Fibroblast of lung (primary cell): Measurements from ENCODE around the gene CDHR2. TPM values are rescaled to one million over a fixed set of nuclear protein-coding genes. Genes with fewer than 3 reads are reported as not detected.

ENCODE experiments used
- DNase-seq, 2 donors: peaks; one replicate each; pipeline versions ENCODE4 v3.0.0 to v3.0.0-alpha.2; 2010; ENCODE audit warnings: low read depth in 2 of 2
- H2AFZ ChIP-seq: 2 replicates; pipeline ENCODE4 v1.5.1; 2012; ENCODE audit warnings: low read length, control low read depth, inconsistent platforms
- H3K27ac ChIP-seq: 2 replicates; pipeline ENCODE4 v1.5.1; 2011; ENCODE audit warnings: low read length, control low read depth; ENCODE audit not compliant: insufficient read depth
- H3K27me3 ChIP-seq: 2 replicates; pipeline ENCODE4 v1.5.1; 2011; ENCODE audit warnings: mild to moderate bottlenecking, low read length; ENCODE audit not compliant: control insufficient read depth, insufficient read depth
- H3K36me3 ChIP-seq: 2 replicates; pipeline ENCODE4 v1.5.1; 2011; ENCODE audit warnings: low read length; ENCODE audit not compliant: control insufficient read depth, insufficient read depth
- H3K4me1 ChIP-seq: 2 replicates; pipeline ENCODE4 v1.5.1; 2011; ENCODE audit warnings: low read length; ENCODE audit not compliant: control insufficient read depth, insufficient read depth; ENCODE audit errors: extremely low read depth
- H3K4me2 ChIP-seq: 2 replicates; pipeline ENCODE4 v1.5.1; 2011; ENCODE audit warnings: low read length, control low read depth; ENCODE audit not compliant: insufficient read depth; ENCODE audit errors: extremely low read depth
- H3K4me3 ChIP-seq, 4 experiments: fragments of 200-600 bp in 1 of 4; sonication (generic) in 1 of 4; replicated peaks in 1 of 4; 2 replicates each; pipeline ENCODE4 v1.5.1; 2011 to 2016; ENCODE audit warnings: low read length in 4 of 4, low read depth in 3 of 4, mild to moderate bottlenecking in 3 of 4, control low read depth in 2 of 4, inconsistent platforms in 1 of 4, mixed read lengths in 1 of 4; ENCODE audit not compliant: insufficient read depth in 1 of 4; ENCODE audit errors: control extremely low read depth in 1 of 4
- H3K79me2 ChIP-seq: 2 replicates; pipeline ENCODE4 v1.5.1; 2012; ENCODE audit warnings: mild to moderate bottlenecking, low read length, inconsistent platforms; ENCODE audit not compliant: control insufficient read depth, insufficient read depth
- H3K9ac ChIP-seq: 2 replicates; pipeline ENCODE4 v1.5.1; 2011; ENCODE audit warnings: mild to moderate bottlenecking, low read length, control low read depth; ENCODE audit not compliant: insufficient read depth
- H3K9me3 ChIP-seq: 2 replicates; pipeline ENCODE4 v1.5.1; 2012; ENCODE audit warnings: low read depth, low read length; ENCODE audit not compliant: control insufficient read depth, insufficient read depth
- H4K20me1 ChIP-seq: 2 replicates; pipeline ENCODE4 v1.5.1; 2011; ENCODE audit warnings: low read length; ENCODE audit not compliant: control insufficient read depth, insufficient read depth; ENCODE audit errors: extremely low read depth
- CTCF ChIP-seq, 2 donors: IDR thresholded peaks in 1 of 2; conservative IDR thresholded peaks in 1 of 2; 1 replicate in 1 of 2; 2 replicates in 1 of 2; pipeline ENCODE4 v1.5.1; 2011 to 2012; ENCODE audit warnings: low read length in 2 of 2, control low read depth in 1 of 2, inconsistent platforms in 1 of 2, low read depth in 1 of 2, mild to moderate bottlenecking in 1 of 2
- EZH2 ChIP-seq: IDR thresholded peaks from 2 replicates; pipeline ENCODE4 v1.5.1; 2012; ENCODE audit warnings: low read length, control low read depth, mild to moderate bottlenecking; ENCODE audit errors: missing control alignments
- polyA plus RNA-seq, 2 donors: library from polyadenylated mRNA; depleted of rRNA in 1 of 2; stranded (reverse) in 1 of 2; unstranded in 1 of 2; fragments of >200 nt; gene quantifications; 2 replicates each; pipeline ENCODE4 v1.2.1, GENCODE V29; 2011 to 2012; ENCODE audit warnings: missing spikeins in 1 of 2
- total RNA-seq: library from RNA; depleted of rRNA; stranded (reverse); fragments of >200 nt; gene quantifications from 2 replicates; pipeline ENCODE4 v1.2.1, GENCODE V29; 2014

The CDHR2 gene
- total and polyA plus RNA-seq, 2 donors (not counting 1 experiment from before 2014, with no cell fraction given): under 0.01 TPM; not detected in 1

DNA sequence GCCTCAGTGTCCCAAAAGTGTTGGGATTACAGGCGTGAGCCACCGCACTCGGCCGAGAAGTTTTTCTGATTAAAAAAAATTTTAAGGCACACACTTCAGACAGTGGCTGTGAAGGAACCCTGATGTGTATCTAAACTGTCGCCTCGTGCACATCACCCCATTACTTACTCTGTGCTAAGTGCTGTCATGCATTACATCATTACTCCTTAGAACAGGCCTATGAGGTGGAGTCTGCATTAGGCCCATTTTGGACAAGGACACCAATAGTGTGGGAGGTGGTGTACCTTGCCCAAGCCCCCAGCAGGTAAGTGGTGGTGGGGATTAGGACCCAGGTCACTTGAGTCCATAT lies 3.8 kb upstream of the CDHR2 start:
- Histone ChIP-seq H3K9ac (no peak overlapping the region), H3K9me3 (no peaks in the 10 kb centered on the region), H3K36me3 (no peaks in the 10 kb centered on the region), H3K79me2 (no peaks in the 10 kb centered on the region), H4K20me1 (no peaks in the 10 kb centered on the region), H3K4me3 (no peak overlapping the region), H3K27me3 (no peaks in the 10 kb centered on the region), H2AFZ (no peak overlapping the region), H3K4me1 (peaks cover 8% of the 10 kb centered on the region), H3K27ac (no peak overlapping the region), H3K4me2 (no peak overlapping the region)
- no peak for TF ChIP-seq CTCF (conservative IDR thresholded peaks at IDR 0.05 in 1 of 2, IDR thresholded peaks at IDR 0.05 in 1 of 2; ENCODE audit: low read depth in 1 of 2, low read length in 2 of 2)
- DNase-seq: no peak

DNA sequence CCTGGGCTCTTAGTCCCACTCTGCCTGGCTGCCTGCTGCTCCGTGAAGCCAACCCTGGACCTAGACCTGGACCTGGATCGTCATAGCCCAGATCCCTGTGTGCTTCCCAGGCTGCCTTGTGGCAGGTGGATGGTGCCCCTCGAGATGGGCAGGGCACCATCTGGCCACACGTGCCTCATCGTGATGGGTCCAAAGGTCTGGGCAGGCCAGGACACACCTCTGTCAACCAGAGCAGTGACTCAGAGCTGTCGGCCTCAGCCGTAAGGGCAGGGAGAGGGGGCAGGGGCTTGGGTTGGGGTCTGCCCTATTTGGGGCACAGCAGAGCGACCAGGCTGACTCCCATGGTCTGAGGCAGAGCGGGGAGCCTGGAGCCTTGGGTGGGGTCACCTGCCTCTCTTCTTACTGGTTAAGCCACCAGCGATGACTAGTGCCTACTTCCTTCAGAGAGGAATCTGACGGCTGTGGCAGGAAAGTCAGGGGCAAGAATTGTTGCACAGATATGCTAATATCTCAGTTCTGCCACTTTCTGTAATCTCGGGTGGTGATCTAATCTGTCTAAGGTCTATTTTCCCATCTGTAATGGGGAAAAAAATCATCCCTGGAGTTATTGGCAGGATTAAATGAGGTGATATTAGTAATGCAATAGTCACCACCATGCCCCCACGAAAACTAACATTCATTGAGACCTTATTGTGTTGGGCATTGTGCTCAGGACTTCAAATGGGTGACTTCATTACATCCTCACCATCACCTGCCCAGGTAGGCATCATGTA lies 3.2 kb upstream of the CDHR2 start:
- no peak overlapping the region for H3K27ac ChIP-seq
- no peaks in the 10 kb centered on the region for H3K36me3 ChIP-seq
- H3K4me2 ChIP-seq: no peak overlapping the region
- no peaks in the 10 kb centered on the region for H4K20me1 ChIP-seq
- peaks cover 8% of the 10 kb centered on the region for H3K4me1 ChIP-seq
- DNase-seq: no peak
- H3K4me3 ChIP-seq: no peak overlapping the region
- no peak overlapping the region for H3K9ac ChIP-seq
- no peak overlapping the region for H2AFZ ChIP-seq
- H3K9me3 ChIP-seq: no peaks in the 10 kb centered on the region
- no peaks in the 10 kb centered on the region for H3K79me2 ChIP-seq
- no peaks in the 10 kb centered on the region for H3K27me3 ChIP-seq
- TF ChIP-seq CTCF (conservative IDR thresholded peaks at IDR 0.05 in 1 of 2, IDR thresholded peaks at IDR 0.05 in 1 of 2; ENCODE audit: low read depth in 1 of 2, low read length in 2 of 2) (no peak), EZH2 (no peak)

DNA sequence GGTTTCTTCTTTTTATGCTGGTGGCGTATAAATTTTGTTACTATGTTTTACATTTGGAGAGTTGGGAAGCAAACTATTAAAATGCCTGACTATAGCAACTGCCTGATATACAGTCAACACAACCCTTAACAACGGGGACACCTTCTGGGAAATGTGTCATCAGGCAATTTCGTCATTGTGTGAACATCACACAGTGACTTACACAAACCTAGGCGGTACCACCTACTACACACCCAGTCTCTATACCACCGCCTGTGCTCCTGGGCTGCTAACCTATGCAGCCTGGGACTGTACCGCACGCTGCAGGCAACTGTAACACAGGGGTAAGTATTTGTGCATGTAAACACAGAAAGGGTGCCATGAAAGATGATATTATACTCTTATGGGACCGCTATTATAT lies 1.3 kb upstream of the CDHR2 start:
- DNase-seq: no peak
- H3K4me3 ChIP-seq: no peak overlapping the region
- H3K27ac ChIP-seq: no peak overlapping the region
- no peaks in the 10 kb centered on the region for H3K79me2 ChIP-seq
- TF ChIP-seq CTCF (conservative IDR thresholded peaks at IDR 0.05 in 1 of 2, IDR thresholded peaks at IDR 0.05 in 1 of 2; ENCODE audit: low read depth in 1 of 2, low read length in 2 of 2) (no peak), EZH2 (no peak)
- H2AFZ ChIP-seq: no peak overlapping the region
- H3K36me3 ChIP-seq: no peaks in the 10 kb centered on the region
- no peak overlapping the region for H3K4me2 ChIP-seq
- H3K4me1 ChIP-seq: peaks cover 5% of the 10 kb centered on the region
- H3K9ac ChIP-seq: no peak overlapping the region
- H3K27me3 ChIP-seq: no peaks in the 10 kb centered on the region
- no peaks in the 10 kb centered on the region for H3K9me3 ChIP-seq
- H4K20me1 ChIP-seq: no peaks in the 10 kb centered on the region
